SH-SY5Y (cell line): ENCODE data around the gene TOP2A.

Source experiments
- GATA2 ChIP-seq: IDR thresholded peaks from 2 replicates; pipeline ENCODE4 v1.6.1; 2011; ENCODE audit warnings: mild to moderate bottlenecking, low read depth, low read length
- GATA3 ChIP-seq: IDR thresholded peaks from 2 replicates; pipeline ENCODE4 v1.6.1; 2011; ENCODE audit warnings: low read depth, mild to moderate bottlenecking, low read length, moderate library complexity

DNA sequence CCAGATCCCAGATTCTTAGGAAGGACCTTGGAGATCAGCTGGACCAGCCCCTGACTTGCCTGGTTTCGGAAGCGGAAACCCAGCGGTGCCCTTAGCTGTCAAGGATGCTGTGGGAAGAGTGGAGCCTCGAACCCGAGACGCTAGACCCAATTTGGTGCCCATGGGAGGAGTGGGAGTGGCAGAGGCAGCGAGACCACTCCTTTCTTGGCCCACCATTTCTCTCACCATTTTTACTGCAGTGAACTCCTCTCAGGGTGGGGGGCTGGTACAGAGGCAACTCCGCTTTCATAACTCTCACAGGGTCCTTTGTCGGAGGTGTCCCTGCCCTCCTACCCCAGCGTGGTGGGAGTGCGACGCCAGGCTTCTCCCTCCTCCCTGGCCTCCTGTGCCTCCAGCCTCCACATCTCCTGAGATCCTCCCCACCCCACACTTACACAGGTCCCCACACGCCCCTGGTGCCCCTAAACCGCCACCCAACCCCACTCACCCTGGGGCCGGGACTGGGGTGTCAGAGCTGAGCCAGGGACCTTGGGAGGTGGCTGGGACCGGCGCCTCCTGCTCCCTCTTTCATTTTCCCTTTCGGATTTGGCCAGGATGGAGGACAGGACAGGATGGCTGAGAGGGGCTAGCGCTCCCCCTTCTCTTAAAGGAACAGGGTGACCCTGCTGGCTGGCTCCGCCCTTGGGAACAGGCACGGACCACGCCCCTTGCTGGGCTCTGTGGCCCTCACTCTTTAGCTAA, 53.4 kb downstream of the TOP2A start, which contains the start of gene GJD3:
- no peak for TF ChIP-seq GATA2
- TF ChIP-seq GATA3 = no peak
